Measurements from ENCODE around the gene BNC2.

BNC2 gene

GRCh38 chr9:16771356-16771755, 99.1 kb downstream of the BNC2 start:
- no peak overlapping the region for H3K4me3 ChIP-seq (ENCODE audit: low read length)
- no peaks in the 10 kb centered on the region for H3K27me3 ChIP-seq (ENCODE audit: control insufficient read depth, insufficient read depth, low read length)
- no peak overlapping the region for H3K9ac ChIP-seq (ENCODE audit: low read length)
- no peaks in the 10 kb centered on the region for H3K9me3 ChIP-seq (ENCODE audit: control insufficient read depth, low read length)
- H3K36me3 ChIP-seq (ENCODE audit: control insufficient read depth, insufficient read depth, low read length): no peaks in the 10 kb centered on the region
- no peaks in the 10 kb centered on the region for H3K4me1 ChIP-seq (ENCODE audit: control insufficient read depth, insufficient read depth, low read length)

GRCh38 chr9:16769291-16769690, 101.2 kb downstream of the BNC2 start:
- H3K4me1 ChIP-seq (ENCODE audit: control insufficient read depth, insufficient read depth, low read length): no peaks in the 10 kb centered on the region
- H3K9ac ChIP-seq (ENCODE audit: low read length): no peak overlapping the region
- no peak overlapping the region for H3K4me3 ChIP-seq (ENCODE audit: low read length)
- no peaks in the 10 kb centered on the region for H3K27me3 ChIP-seq (ENCODE audit: control insufficient read depth, insufficient read depth, low read length)
- H3K36me3 ChIP-seq (ENCODE audit: control insufficient read depth, insufficient read depth, low read length): no peaks in the 10 kb centered on the region
- H3K9me3 ChIP-seq (ENCODE audit: control insufficient read depth, low read length): no peaks in the 10 kb centered on the region

GRCh38 chr9:16768816-16769215, 101.7 kb downstream of the BNC2 start:
- H3K4me3 ChIP-seq (ENCODE audit: low read length): no peak overlapping the region
- H3K36me3 ChIP-seq (ENCODE audit: control insufficient read depth, insufficient read depth, low read length): no peaks in the 10 kb centered on the region
- H3K9ac ChIP-seq (ENCODE audit: low read length): no peak overlapping the region
- no peaks in the 10 kb centered on the region for H3K4me1 ChIP-seq (ENCODE audit: control insufficient read depth, insufficient read depth, low read length)
- no peaks in the 10 kb centered on the region for H3K9me3 ChIP-seq (ENCODE audit: control insufficient read depth, low read length)
- no peaks in the 10 kb centered on the region for H3K27me3 ChIP-seq (ENCODE audit: control insufficient read depth, insufficient read depth, low read length)

- Histone ChIP-seq H3K9ac (ENCODE audit: low read length) (no peak overlapping the region), H3K4me1 (ENCODE audit: control insufficient read depth, insufficient read depth, low read length) (no peaks in the 10 kb centered on the region), H3K4me3 (ENCODE audit: low read length) (no peak overlapping the region), H3K9me3 (ENCODE audit: control insufficient read depth, low read length) (no peaks in the 10 kb centered on the region), H3K36me3 (ENCODE audit: control insufficient read depth, insufficient read depth, low read length) (no peaks in the 10 kb centered on the region), H3K27me3 (ENCODE audit: control insufficient read depth, insufficient read depth, low read length) (no peaks in the 10 kb centered on the region)
These were observed 103.1 kb downstream of the BNC2 start for GRCh38 chr9:16767366-16767765.

- Histone ChIP-seq H3K27me3 (ENCODE audit: control insufficient read depth, insufficient read depth, low read length) (no peaks in the 10 kb centered on the region), H3K9ac (ENCODE audit: low read length) (no peak overlapping the region), H3K9me3 (ENCODE audit: control insufficient read depth, low read length) (no peaks in the 10 kb centered on the region), H3K4me3 (ENCODE audit: low read length) (no peak overlapping the region), H3K4me1 (ENCODE audit: control insufficient read depth, insufficient read depth, low read length) (no peaks in the 10 kb centered on the region), H3K36me3 (ENCODE audit: control insufficient read depth, insufficient read depth, low read length) (no peaks in the 10 kb centered on the region)
These were observed 106.5 kb downstream of the BNC2 start for GRCh38 chr9:16763946-16764345.

- H3K27me3 ChIP-seq (ENCODE audit: control insufficient read depth, insufficient read depth, low read length): no peaks in the 10 kb centered on the region
- H3K4me3 ChIP-seq (ENCODE audit: low read length): no peak overlapping the region
- no peaks in the 10 kb centered on the region for H3K9me3 ChIP-seq (ENCODE audit: control insufficient read depth, low read length)
- H3K36me3 ChIP-seq (ENCODE audit: control insufficient read depth, insufficient read depth, low read length): no peaks in the 10 kb centered on the region
- H3K9ac ChIP-seq (ENCODE audit: low read length): no peak overlapping the region
- H3K4me1 ChIP-seq (ENCODE audit: control insufficient read depth, insufficient read depth, low read length): no peaks in the 10 kb centered on the region
These were observed 114.9 kb downstream of the BNC2 start for GRCh38 chr9:16755467-16756160.

- H3K27me3 ChIP-seq (ENCODE audit: control insufficient read depth, insufficient read depth, low read length): no peaks in the 10 kb centered on the region
- H3K36me3 ChIP-seq (ENCODE audit: control insufficient read depth, insufficient read depth, low read length): no peaks in the 10 kb centered on the region
- no peaks in the 10 kb centered on the region for H3K9me3 ChIP-seq (ENCODE audit: control insufficient read depth, low read length)
- H3K4me1 ChIP-seq (ENCODE audit: control insufficient read depth, insufficient read depth, low read length): no peaks in the 10 kb centered on the region
- H3K9ac ChIP-seq (ENCODE audit: low read length): no peak overlapping the region
- H3K4me3 ChIP-seq (ENCODE audit: low read length): no peak overlapping the region
These were observed 115.8 kb downstream of the BNC2 start for GRCh38 chr9:16754662-16755061.

GRCh38 chr9:16753256-16753655, 117.2 kb downstream of the BNC2 start:
- Histone ChIP-seq H3K36me3 (ENCODE audit: control insufficient read depth, insufficient read depth, low read length) (no peaks in the 10 kb centered on the region), H3K4me3 (ENCODE audit: low read length) (no peak overlapping the region), H3K4me1 (ENCODE audit: control insufficient read depth, insufficient read depth, low read length) (no peaks in the 10 kb centered on the region), H3K9me3 (ENCODE audit: control insufficient read depth, low read length) (no peaks in the 10 kb centered on the region), H3K9ac (ENCODE audit: low read length) (no peak overlapping the region), H3K27me3 (ENCODE audit: control insufficient read depth, insufficient read depth, low read length) (no peaks in the 10 kb centered on the region)

- Histone ChIP-seq H3K27me3 (ENCODE audit: control insufficient read depth, insufficient read depth, low read length) (no peaks in the 10 kb centered on the region), H3K4me1 (ENCODE audit: control insufficient read depth, insufficient read depth, low read length) (no peaks in the 10 kb centered on the region), H3K36me3 (ENCODE audit: control insufficient read depth, insufficient read depth, low read length) (no peaks in the 10 kb centered on the region), H3K9ac (ENCODE audit: low read length) (no peak overlapping the region), H3K9me3 (ENCODE audit: control insufficient read depth, low read length) (no peaks in the 10 kb centered on the region), H3K4me3 (ENCODE audit: low read length) (no peak overlapping the region)
These were observed 117.9 kb downstream of the BNC2 start for GRCh38 chr9:16752601-16753000.

- Histone ChIP-seq H3K9me3 (ENCODE audit: control insufficient read depth, low read length) (no peaks in the 10 kb centered on the region), H3K36me3 (ENCODE audit: control insufficient read depth, insufficient read depth, low read length) (no peaks in the 10 kb centered on the region), H3K27me3 (ENCODE audit: control insufficient read depth, insufficient read depth, low read length) (no peaks in the 10 kb centered on the region), H3K4me3 (ENCODE audit: low read length) (no peak overlapping the region), H3K4me1 (ENCODE audit: control insufficient read depth, insufficient read depth, low read length) (no peaks in the 10 kb centered on the region), H3K9ac (ENCODE audit: low read length) (no peak overlapping the region)
These were observed 119.9 kb downstream of the BNC2 start for GRCh38 chr9:16750553-16750952.

- Histone ChIP-seq H3K36me3 (ENCODE audit: control insufficient read depth, insufficient read depth, low read length) (no peaks in the 10 kb centered on the region), H3K4me3 (ENCODE audit: low read length) (no peak overlapping the region), H3K9me3 (ENCODE audit: control insufficient read depth, low read length) (no peaks in the 10 kb centered on the region), H3K27me3 (ENCODE audit: control insufficient read depth, insufficient read depth, low read length) (no peaks in the 10 kb centered on the region), H3K9ac (ENCODE audit: low read length) (no peak overlapping the region), H3K4me1 (ENCODE audit: control insufficient read depth, insufficient read depth, low read length) (no peaks in the 10 kb centered on the region)
These were observed 125.1 kb downstream of the BNC2 start for GRCh38 chr9:16745359-16745758.

GRCh38 chr9:16744394-16744793, 126.1 kb downstream of the BNC2 start:
- Histone ChIP-seq H3K27me3 (ENCODE audit: control insufficient read depth, insufficient read depth, low read length) (no peaks in the 10 kb centered on the region), H3K9ac (ENCODE audit: low read length) (no peak overlapping the region)

GRCh38 chr9:16743375-16743774, 127.1 kb downstream of the BNC2 start:
- H3K36me3 ChIP-seq (ENCODE audit: control insufficient read depth, insufficient read depth, low read length): no peaks in the 10 kb centered on the region
- no peaks in the 10 kb centered on the region for H3K4me1 ChIP-seq (ENCODE audit: control insufficient read depth, insufficient read depth, low read length)
- no peak overlapping the region for H3K4me3 ChIP-seq (ENCODE audit: low read length)
- H3K27me3 ChIP-seq (ENCODE audit: control insufficient read depth, insufficient read depth, low read length): no peaks in the 10 kb centered on the region
- H3K9me3 ChIP-seq (ENCODE audit: control insufficient read depth, low read length): no peaks in the 10 kb centered on the region
- H3K9ac ChIP-seq (ENCODE audit: low read length): no peak overlapping the region

More at GRCh38 chr9:16744394-16744793, 126.1 kb downstream of the BNC2 start:
- Histone ChIP-seq H3K36me3 (ENCODE audit: control insufficient read depth, insufficient read depth, low read length) (no peaks in the 10 kb centered on the region), H3K9me3 (ENCODE audit: control insufficient read depth, low read length) (no peaks in the 10 kb centered on the region), H3K4me1 (ENCODE audit: control insufficient read depth, insufficient read depth, low read length) (no peaks in the 10 kb centered on the region), H3K4me3 (ENCODE audit: low read length) (no peak overlapping the region)

Measured in mucosa of stomach (tissue), 1 donor.